Stimulated activated naive CD8-positive, alpha-beta T cell treated with anti-CD3 and anti-CD28 coated beads, Interleukin-15, Interleukin-2, amounts not matched to agents 100 ng/mL and 50 ng/mL, for 24 hours (primary cell): ENCODE data around the gene THOC1.
A peak's percentile ranks its signal among the peaks of the same experiment; 100 is the strongest.
"Not testable (repeated sequence)": the region's sequence is repeated elsewhere in the genome, so short reads cannot be mapped to it uniquely, and the experiment has no call there.

Experiments
- H3K27ac Mint-ChIP-seq: one replicate; pipeline ENCODE4 v1.8.0; 2021; ENCODE audit warnings: mild to moderate bottlenecking, mixed read lengths
- H3K27me3 Mint-ChIP-seq: one replicate; pipeline ENCODE4 v1.8.0; 2021; ENCODE audit warnings: mixed read lengths
- H3K36me3 Mint-ChIP-seq: one replicate; pipeline ENCODE4 v1.8.0; 2021; ENCODE audit warnings: low read depth, mixed read lengths
- H3K4me1 Mint-ChIP-seq: one replicate; pipeline ENCODE4 v1.8.0; 2021; ENCODE audit warnings: low read depth, mixed read lengths
- H3K4me3 Mint-ChIP-seq: one replicate; pipeline ENCODE4 v1.8.0; 2021; ENCODE audit warnings: mild to moderate bottlenecking, mixed read lengths
- H3K9me3 Mint-ChIP-seq: one replicate; pipeline ENCODE4 v1.8.0; 2021; ENCODE audit warnings: mixed read lengths

THOC1 gene

GRCh38 chr18:294566-294965 lies 26.7 kb upstream of the THOC1 start:
- Mint-ChIP-seq H3K9me3 (no peaks in the 10 kb centered on the region), H3K27me3 (peaks cover 9% of the 10 kb centered on the region), H3K36me3 (no peaks in the 10 kb centered on the region), H3K4me1 (no peaks in the 10 kb centered on the region), H3K4me3 (no peak overlapping the region), H3K27ac (no peak overlapping the region)

- peaks cover 11% of the 10 kb centered on the region for H3K27me3 Mint-ChIP-seq
- H3K4me3 Mint-ChIP-seq: no peak overlapping the region
- no peak overlapping the region for H3K27ac Mint-ChIP-seq
- H3K4me1 Mint-ChIP-seq: no peaks in the 10 kb centered on the region
- H3K36me3 Mint-ChIP-seq: no peaks in the 10 kb centered on the region
- H3K9me3 Mint-ChIP-seq: no peaks in the 10 kb centered on the region
Measured at GRCh38 chr18:293536-293935, 25.7 kb upstream of the THOC1 start.

- H3K4me1 Mint-ChIP-seq: no peaks in the 10 kb centered on the region
- no peak overlapping the region for H3K27ac Mint-ChIP-seq
- H3K9me3 Mint-ChIP-seq: no peaks in the 10 kb centered on the region
- H3K4me3 Mint-ChIP-seq: no peak overlapping the region
- peaks cover 18% of the 10 kb centered on the region for H3K27me3 Mint-ChIP-seq
- H3K36me3 Mint-ChIP-seq: no peaks in the 10 kb centered on the region
Measured at GRCh38 chr18:292271-292670, 24.4 kb upstream of the THOC1 start.

GRCh38 chr18:289970-290369 lies 22.1 kb upstream of the THOC1 start:
- not testable (repeated sequence) for H3K9me3 Mint-ChIP-seq, H3K36me3 Mint-ChIP-seq, H3K27ac Mint-ChIP-seq, H3K4me3 Mint-ChIP-seq
- peaks cover 15% of the 10 kb centered on the region for H3K4me1 Mint-ChIP-seq
- H3K27me3 Mint-ChIP-seq: peaks cover 29% of the 10 kb centered on the region

GRCh38 chr18:289026-289425 lies 21.2 kb upstream of the THOC1 start:
- H3K9me3 Mint-ChIP-seq: no peaks in the 10 kb centered on the region
- no peak overlapping the region for H3K4me3 Mint-ChIP-seq
- no peaks in the 10 kb centered on the region for H3K36me3 Mint-ChIP-seq
- H3K27me3 Mint-ChIP-seq: peaks cover 25% of the 10 kb centered on the region
- H3K4me1 Mint-ChIP-seq: peaks cover 15% of the 10 kb centered on the region
- H3K27ac Mint-ChIP-seq: no peak overlapping the region

DNA sequence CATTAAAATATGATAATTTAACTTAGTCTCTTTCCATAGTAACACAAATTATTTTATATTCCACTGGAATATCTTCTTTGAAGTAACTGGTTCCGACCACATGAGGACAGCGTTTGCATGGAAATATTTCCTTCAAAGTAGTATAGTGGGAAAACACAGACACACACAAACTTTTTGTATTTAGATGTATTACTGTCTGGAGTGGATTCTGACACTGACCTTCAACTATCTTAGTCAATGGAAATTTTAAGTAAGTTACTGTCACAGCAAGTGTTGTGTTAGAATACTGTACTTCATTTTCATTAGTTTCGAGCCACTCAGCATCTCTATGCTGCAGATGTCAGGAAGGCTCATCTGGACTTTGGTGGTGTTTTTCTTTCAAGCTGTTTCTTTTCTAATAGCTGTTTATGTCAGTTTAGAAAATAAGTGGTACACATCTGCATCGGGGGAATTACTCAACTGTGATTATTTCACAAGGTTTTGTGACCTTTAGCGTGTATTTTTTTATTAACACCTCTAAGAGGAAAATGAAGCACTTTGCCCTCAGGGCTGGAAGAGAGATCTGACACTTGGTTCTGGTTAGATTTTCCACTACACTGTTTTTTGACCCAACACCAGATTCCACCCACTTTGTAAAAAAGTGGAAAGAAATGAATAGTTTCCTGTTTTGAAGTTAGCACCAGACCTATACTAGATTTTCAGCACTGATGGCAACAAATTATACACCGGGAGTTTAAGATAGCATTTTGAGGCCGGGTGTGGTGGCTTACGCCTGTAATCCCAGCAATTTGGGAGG lies 18.9 kb upstream of the THOC1 start:
- peak overlapping the region; percentile 66 for H3K27ac Mint-ChIP-seq
- peaks cover 15% of the 10 kb centered on the region for H3K4me1 Mint-ChIP-seq
- H3K27me3 Mint-ChIP-seq: peaks cover 29% of the 10 kb centered on the region

DNA sequence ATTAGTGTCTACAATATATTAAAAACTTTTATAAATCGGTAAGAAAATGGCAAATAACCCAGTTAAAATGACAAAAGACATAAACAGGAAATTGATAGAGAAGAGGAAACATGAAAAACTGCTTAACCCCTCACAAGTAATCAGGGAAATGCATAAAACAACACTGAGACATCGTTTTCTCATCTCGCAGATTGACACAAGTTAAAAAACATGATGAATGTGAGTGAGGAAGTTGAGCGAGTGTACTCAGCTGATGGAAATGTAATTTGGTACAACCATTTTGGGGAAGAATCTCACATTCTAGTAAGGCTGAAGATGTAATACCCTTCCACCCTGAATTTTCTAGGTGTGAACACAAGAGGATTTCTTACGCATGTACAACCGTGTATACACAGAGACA lies 18.0 kb upstream of the THOC1 start:
- Mint-ChIP-seq H3K27ac (no peak overlapping the region), H3K4me1 (peaks cover 15% of the 10 kb centered on the region), H3K27me3 (peaks cover 37% of the 10 kb centered on the region), H3K4me3 (peak overlapping the region; percentile 7), H3K36me3 (no peaks in the 10 kb centered on the region), H3K9me3 (no peaks in the 10 kb centered on the region)

More for the DNA sequence above, 18.9 kb upstream of the THOC1 start:
- Mint-ChIP-seq H3K9me3 (no peaks in the 10 kb centered on the region), H3K4me3 (no peak overlapping the region), H3K36me3 (no peaks in the 10 kb centered on the region)

GRCh38 chr18:275486-275885 lies 7.6 kb upstream of the THOC1 start:
- H3K36me3 Mint-ChIP-seq: no peaks in the 10 kb centered on the region
- no peak overlapping the region for H3K4me3 Mint-ChIP-seq

DNA sequence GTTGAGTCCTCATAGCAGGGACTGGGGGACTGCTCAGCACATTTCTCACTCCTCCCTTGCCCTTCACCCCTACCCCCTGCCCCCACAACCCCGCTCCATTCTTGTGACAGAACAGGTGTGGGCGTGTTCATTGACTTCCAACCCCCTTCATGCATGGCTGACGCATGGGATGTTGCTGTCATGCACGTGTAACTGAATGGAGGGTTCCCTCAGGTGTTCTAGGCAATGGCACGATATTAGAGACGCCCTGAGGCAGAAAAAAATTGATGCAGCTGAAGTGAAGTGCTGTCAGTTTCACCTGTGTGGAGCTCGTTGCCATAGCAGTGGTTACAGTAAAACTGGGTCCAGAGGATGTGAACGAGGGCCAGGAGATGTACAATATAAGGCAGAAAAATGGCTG lies 6.5 kb upstream of the THOC1 start:
- Mint-ChIP-seq H3K4me1 (peaks cover 6% of the 10 kb centered on the region), H3K27ac (no peak overlapping the region), H3K4me3 (no peak overlapping the region), H3K9me3 (no peaks in the 10 kb centered on the region), H3K27me3 (peaks cover 5% of the 10 kb centered on the region), H3K36me3 (no peaks in the 10 kb centered on the region)

More at GRCh38 chr18:275486-275885, 7.6 kb upstream of the THOC1 start:
- H3K27ac Mint-ChIP-seq: no peak overlapping the region
- no peaks in the 10 kb centered on the region for H3K4me1 Mint-ChIP-seq
- H3K9me3 Mint-ChIP-seq: no peaks in the 10 kb centered on the region
- peaks cover 6% of the 10 kb centered on the region for H3K27me3 Mint-ChIP-seq

DNA sequence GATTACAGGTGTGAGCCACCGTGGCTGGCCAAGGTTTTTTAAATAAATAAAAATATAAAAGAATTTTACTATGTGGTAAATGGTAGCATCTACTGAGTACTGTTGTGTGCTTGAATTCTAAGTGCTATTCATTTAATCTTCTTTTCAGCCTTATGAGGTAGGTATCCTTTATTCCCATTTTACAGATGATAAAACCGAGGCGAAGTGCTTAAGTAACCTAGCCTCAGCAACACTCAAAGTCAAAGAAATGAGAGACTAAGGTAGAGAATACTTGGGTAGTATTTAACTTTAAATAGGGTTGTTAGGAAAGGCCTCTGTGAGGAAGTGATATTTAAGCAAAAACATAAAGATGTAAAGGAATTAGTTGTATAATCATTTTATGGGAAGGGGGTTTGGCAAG lies 5.7 kb upstream of the THOC1 start:
- Mint-ChIP-seq H3K4me3 (no peak overlapping the region), H3K27me3 (no peaks in the 10 kb centered on the region), H3K4me1 (peaks cover 14% of the 10 kb centered on the region), H3K9me3 (no peaks in the 10 kb centered on the region), H3K36me3 (no peaks in the 10 kb centered on the region), H3K27ac (no peak overlapping the region)

DNA sequence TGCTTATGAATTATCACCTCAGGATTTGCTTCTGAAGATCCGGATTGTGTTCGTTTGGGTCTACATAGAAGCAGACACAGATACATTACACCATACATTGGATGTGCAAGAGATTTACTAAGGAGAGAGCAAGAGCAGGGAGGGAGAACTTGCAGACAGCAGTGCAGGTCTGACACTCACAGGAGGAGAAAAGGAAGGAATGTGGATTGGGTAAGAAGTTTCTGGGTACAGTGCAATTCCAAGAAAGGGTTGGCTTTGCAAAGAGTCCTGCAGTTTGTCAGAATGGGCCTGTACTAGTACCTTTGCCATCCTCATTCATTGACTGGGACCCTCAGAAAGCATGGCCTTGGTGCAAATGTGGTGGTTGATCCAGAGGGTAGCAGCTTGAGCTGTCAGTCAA lies 4.8 kb upstream of the THOC1 start:
- no peaks in the 10 kb centered on the region for H3K27me3 Mint-ChIP-seq
- no peak overlapping the region for H3K4me3 Mint-ChIP-seq

GRCh38 chr18:269480-270095 lies 1.7 kb upstream of the THOC1 start:
- Mint-ChIP-seq H3K27me3 (no peaks in the 10 kb centered on the region), H3K4me3 (peak overlapping the region; percentile 15), H3K27ac (no peak overlapping the region), H3K36me3 (peaks cover 11% of the 10 kb centered on the region), H3K9me3 (no peaks in the 10 kb centered on the region), H3K4me1 (peaks cover 45% of the 10 kb centered on the region)

More for the DNA sequence above, 4.8 kb upstream of the THOC1 start:
- H3K27ac Mint-ChIP-seq: no peak overlapping the region
- H3K4me1 Mint-ChIP-seq: peaks cover 20% of the 10 kb centered on the region
- no peaks in the 10 kb centered on the region for H3K9me3 Mint-ChIP-seq
- H3K36me3 Mint-ChIP-seq: no peaks in the 10 kb centered on the region

DNA sequence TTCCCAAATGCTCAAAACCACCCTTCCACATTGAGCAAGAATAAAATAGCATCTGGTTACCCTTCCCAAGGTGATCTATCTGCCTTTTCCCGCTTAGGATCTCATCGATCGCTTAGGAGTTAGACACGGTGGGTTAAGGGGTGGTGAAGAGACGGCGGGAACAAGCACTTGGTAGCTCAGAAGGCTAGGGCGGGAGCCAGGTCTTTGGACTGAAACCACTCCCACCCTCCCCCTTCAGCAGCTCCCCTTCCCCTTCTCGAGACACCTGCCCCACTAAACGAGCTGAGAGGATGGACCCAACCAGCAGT lies 513 bp downstream of the THOC1 start:
- peak overlapping the region; percentile 98 for H3K4me3 Mint-ChIP-seq
- H3K27ac Mint-ChIP-seq: peak overlapping the region; percentile 99
- no peaks in the 10 kb centered on the region for H3K27me3 Mint-ChIP-seq
- H3K4me1 Mint-ChIP-seq: peaks cover 47% of the 10 kb centered on the region
- H3K36me3 Mint-ChIP-seq: peaks cover 28% of the 10 kb centered on the region
- H3K9me3 Mint-ChIP-seq: no peaks in the 10 kb centered on the region

GRCh38 chr18:261398-262073 lies 6.3 kb downstream of the THOC1 start:
- Mint-ChIP-seq H3K36me3 (peaks cover 58% of the 10 kb centered on the region), H3K27ac (no peak overlapping the region), H3K4me1 (peaks cover 17% of the 10 kb centered on the region), H3K4me3 (no peak overlapping the region), H3K27me3 (no peaks in the 10 kb centered on the region), H3K9me3 (no peaks in the 10 kb centered on the region)

DNA sequence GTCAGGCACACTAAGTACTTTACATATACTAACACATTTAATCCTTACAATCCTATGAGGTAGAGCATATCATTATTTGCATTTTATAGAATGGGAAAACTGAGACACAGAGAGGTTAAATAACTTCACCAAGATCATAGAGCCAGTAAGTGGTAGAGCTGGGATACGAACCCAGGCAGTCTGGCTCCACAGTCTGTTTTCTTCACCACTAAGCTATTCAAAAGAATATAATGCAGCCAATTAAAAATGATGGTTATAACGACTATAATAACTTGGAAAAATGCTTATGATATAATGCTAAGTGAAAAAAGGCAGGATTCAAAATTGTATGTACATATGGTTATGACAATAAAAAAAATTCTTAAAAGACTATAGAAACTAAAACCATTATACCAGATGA lies 7.3 kb downstream of the THOC1 start:
- Mint-ChIP-seq H3K4me1 (peaks cover 7% of the 10 kb centered on the region), H3K4me3 (no peak overlapping the region), H3K27ac (no peak overlapping the region), H3K27me3 (no peaks in the 10 kb centered on the region), H3K9me3 (no peaks in the 10 kb centered on the region), H3K36me3 (peaks cover 61% of the 10 kb centered on the region)
